Measurements from ENCODE around the gene ZDHHC20.

The ZDHHC20 gene

DNA sequence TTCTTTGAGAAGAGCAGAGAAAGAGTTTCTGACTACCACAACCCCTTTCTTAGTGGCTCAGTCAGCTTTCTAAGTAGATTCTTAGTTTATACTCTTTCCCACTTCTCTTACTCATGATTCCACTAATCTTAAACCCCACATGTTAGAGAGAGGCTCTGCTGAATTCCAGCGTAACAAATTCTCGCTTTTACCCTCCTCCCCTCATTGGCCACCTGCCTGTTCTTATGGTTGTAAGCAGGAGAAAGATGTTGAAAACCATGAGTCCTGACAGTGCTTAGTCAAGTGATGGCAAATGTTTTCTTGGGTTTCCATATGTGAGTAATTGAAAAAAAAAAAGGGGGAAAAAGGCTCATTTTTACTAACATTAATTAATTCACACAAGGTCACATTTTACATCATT is 125.9 kb downstream of the ZDHHC20 start:
- no peak overlapping the region for H3K27ac ChIP-seq (ENCODE audit: insufficient read depth, low read length, poor library complexity, severe bottlenecking)
- no peaks in the 10 kb centered on the region for H3K27me3 ChIP-seq (replicated peaks; ENCODE audit: control insufficient read depth, insufficient read depth, low read length, poor library complexity, severe bottlenecking)
- H3K36me3 ChIP-seq (ENCODE audit: control insufficient read depth, insufficient read depth, low read length): no peaks in the 10 kb centered on the region
- no peaks in the 10 kb centered on the region for H3K9me3 ChIP-seq (ENCODE audit: control insufficient read depth, low read length)
- no peak for DNase-seq
- H3K4me3 ChIP-seq (ENCODE audit: insufficient read depth, low read depth, low read length, poor library complexity, severe bottlenecking): no peak overlapping the region
- no peaks in the 10 kb centered on the region for H3K4me1 ChIP-seq (ENCODE audit: control insufficient read depth, insufficient read depth, low read length, poor library complexity, severe bottlenecking)

DNA sequence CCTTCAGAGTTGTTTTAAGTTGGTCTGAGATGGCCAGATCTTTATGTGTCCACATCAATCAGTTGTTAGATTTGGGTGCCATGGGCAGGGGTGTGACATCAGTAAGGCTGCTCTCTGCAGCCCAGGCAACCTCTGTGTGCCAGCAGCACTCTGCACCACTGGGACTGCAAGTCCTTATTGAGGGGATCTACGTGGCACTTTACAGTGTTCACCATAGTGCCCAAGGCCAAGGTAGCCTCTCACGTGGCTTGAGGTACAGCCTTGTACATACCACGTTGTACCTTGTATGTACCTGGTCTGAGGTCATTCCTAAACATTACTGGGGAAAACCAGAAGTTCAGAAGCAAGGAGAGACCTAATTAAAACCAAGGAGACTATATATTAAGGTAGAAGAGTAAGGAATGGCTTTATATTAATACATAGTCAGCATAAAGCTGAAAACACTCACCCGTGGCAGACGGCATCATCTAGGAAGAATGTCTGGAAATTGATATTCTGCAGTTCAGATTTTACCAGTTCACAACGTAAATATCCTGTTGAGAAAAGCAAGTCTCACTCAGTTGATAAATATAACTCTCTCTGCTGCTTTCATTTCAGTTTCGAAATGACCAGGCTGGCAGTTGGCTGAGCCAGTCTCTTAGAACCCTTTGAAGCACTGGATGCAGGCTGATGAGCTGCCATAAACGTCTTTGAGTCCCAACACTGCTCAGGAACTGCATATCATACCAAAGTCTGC is 128.8 kb downstream of the ZDHHC20 start:
- Histone ChIP-seq H3K4me3 (ENCODE audit: insufficient read depth, low read depth, low read length, poor library complexity, severe bottlenecking) (no peak overlapping the region), H3K4me1 (ENCODE audit: control insufficient read depth, insufficient read depth, low read length, poor library complexity, severe bottlenecking) (no peaks in the 10 kb centered on the region), H3K27ac (ENCODE audit: insufficient read depth, low read length, poor library complexity, severe bottlenecking) (no peak overlapping the region), H3K36me3 (ENCODE audit: control insufficient read depth, insufficient read depth, low read length) (no peaks in the 10 kb centered on the region), H3K9me3 (ENCODE audit: control insufficient read depth, low read length) (no peaks in the 10 kb centered on the region), H3K27me3 (replicated peaks; ENCODE audit: control insufficient read depth, insufficient read depth, low read length, poor library complexity, severe bottlenecking) (no peaks in the 10 kb centered on the region)
- DNase-seq: no peak

DNA sequence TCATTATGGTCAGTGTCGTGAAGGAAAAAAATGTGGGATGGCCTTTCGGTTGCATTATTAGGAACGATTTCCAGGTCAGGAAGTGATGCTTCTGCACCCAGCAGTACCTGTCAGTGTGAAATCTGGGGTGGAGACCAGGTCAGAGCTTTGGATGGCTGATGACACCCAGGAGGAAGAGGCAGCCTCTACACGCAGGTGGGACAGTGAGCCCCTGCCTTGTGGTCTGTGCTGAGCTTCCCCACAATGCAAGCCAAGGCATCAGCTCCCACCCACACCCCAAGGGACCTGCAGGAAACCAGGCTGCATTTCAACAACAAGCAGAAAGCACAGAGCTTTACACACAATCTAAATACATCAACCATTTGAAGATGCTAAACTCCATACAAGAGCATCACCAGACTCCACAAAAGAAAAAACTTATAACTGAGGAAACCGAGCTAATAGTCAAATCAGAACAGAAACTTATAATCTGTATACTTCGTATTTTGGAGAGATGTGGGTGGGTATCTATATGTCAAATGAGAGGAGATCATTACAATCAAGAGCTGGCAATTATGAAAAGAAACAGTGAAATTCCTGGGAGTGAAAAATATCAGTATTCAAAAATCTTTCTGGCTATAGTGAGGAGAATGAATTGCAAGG is 130.1 kb downstream of the ZDHHC20 start:
- H3K9me3 ChIP-seq (ENCODE audit: control insufficient read depth, low read length): no peaks in the 10 kb centered on the region
- DNase-seq: no peak
- no peaks in the 10 kb centered on the region for H3K36me3 ChIP-seq (ENCODE audit: control insufficient read depth, insufficient read depth, low read length)
- H3K4me3 ChIP-seq (ENCODE audit: insufficient read depth, low read depth, low read length, poor library complexity, severe bottlenecking): no peak overlapping the region
- H3K27me3 ChIP-seq (replicated peaks; ENCODE audit: control insufficient read depth, insufficient read depth, low read length, poor library complexity, severe bottlenecking): no peaks in the 10 kb centered on the region
- H3K4me1 ChIP-seq (ENCODE audit: control insufficient read depth, insufficient read depth, low read length, poor library complexity, severe bottlenecking): no peaks in the 10 kb centered on the region
- no peak overlapping the region for H3K27ac ChIP-seq (ENCODE audit: insufficient read depth, low read length, poor library complexity, severe bottlenecking)

DNA sequence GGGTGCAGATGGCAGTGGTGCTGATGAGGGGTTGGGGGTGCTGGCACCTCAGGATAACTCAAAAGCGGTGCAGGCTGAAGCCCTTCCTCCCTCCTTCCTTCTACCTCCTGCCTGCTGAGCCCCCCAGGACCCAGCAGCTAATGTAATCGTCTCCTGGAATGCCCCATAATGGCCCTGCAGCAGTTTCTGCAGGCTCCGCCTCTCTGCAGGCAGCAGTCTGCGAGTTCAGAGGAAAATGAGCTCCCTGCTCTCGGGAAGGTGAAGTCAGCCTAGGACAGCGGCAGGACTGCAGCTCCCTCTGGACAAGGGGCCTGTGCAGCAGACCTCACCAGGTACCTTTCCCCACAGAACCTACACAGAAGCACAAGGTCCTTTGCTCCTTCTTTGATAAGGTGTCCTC is 130.9 kb downstream of the ZDHHC20 start:
- no peaks in the 10 kb centered on the region for H3K36me3 ChIP-seq (ENCODE audit: control insufficient read depth, insufficient read depth, low read length)
- no peak for DNase-seq
- H3K4me1 ChIP-seq (ENCODE audit: control insufficient read depth, insufficient read depth, low read length, poor library complexity, severe bottlenecking): no peaks in the 10 kb centered on the region
- no peaks in the 10 kb centered on the region for H3K27me3 ChIP-seq (replicated peaks; ENCODE audit: control insufficient read depth, insufficient read depth, low read length, poor library complexity, severe bottlenecking)
- H3K27ac ChIP-seq (ENCODE audit: insufficient read depth, low read length, poor library complexity, severe bottlenecking): no peak overlapping the region
- H3K9me3 ChIP-seq (ENCODE audit: control insufficient read depth, low read length): no peaks in the 10 kb centered on the region
- no peak overlapping the region for H3K4me3 ChIP-seq (ENCODE audit: insufficient read depth, low read depth, low read length, poor library complexity, severe bottlenecking)

DNA sequence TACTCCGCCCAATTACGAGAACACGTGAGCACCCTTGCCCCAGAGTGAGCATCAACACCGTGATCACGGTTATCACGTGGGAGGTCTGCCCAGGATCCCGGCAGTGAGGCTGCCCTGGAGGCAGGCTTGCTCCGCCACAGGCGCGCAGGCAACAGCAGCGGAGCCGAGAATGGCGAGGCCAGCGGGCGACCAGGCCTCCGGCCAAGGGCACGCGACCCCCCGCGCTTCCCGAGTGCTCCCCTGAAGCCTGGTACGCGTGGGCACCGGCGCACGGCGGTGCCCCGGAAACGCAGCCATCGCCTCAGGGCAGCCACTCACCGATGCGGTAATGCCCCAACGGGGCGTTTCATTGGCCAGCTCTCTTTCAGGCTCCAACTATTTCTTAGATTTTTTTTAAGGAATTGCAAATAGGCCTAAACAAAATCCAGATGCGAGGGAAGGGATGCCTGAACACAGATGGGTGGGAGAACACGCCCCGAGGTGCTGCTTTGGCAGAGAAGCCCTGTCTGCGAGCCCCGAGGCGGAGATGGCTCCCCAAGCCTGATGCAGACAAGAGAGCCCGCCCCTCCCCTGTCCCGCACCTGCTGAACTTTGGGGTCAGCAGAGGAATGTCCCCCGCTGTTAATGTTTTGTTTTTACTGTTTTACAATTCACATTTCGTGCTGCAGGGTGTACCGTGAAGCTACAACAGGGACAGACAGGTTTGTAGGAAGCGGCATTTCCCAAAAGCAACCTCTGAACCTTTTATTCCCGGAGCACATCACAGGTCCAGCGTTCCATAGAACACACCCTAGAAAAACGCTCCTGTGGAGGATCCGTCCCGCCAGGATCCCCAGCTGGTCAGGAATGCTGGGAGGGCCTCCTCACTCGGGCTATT is 132.7 kb downstream of the ZDHHC20 start:
- H3K4me1 ChIP-seq (ENCODE audit: control insufficient read depth, insufficient read depth, low read length, poor library complexity, severe bottlenecking): no peaks in the 10 kb centered on the region
- no peak for DNase-seq
- no peaks in the 10 kb centered on the region for H3K36me3 ChIP-seq (ENCODE audit: control insufficient read depth, insufficient read depth, low read length)
- no peak overlapping the region for H3K27ac ChIP-seq (ENCODE audit: insufficient read depth, low read length, poor library complexity, severe bottlenecking)
- no peaks in the 10 kb centered on the region for H3K9me3 ChIP-seq (ENCODE audit: control insufficient read depth, low read length)
- no peaks in the 10 kb centered on the region for H3K27me3 ChIP-seq (replicated peaks; ENCODE audit: control insufficient read depth, insufficient read depth, low read length, poor library complexity, severe bottlenecking)
- peak overlapping the region; percentile 33 for H3K4me3 ChIP-seq (ENCODE audit: insufficient read depth, low read depth, low read length, poor library complexity, severe bottlenecking)

DNA sequence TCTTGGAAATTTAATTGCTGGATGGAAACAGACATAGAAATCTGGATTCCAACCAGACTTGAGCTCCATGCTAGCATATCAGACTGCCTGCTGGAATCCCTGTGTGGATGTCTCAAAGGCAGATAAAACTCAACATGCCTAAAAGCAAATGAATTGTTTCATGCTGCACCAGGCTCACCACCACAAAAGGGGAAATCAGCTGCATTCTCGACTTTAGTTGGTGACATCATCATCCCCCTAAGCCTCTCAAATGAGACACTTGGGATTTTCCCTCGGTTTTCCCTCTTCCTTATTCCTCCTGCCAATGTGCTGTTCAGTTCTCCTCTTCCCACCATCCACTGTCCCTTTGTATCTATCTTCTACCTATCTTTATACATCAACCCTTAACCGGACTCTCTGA is 134.3 kb downstream of the ZDHHC20 start:
- Histone ChIP-seq H3K36me3 (ENCODE audit: control insufficient read depth, insufficient read depth, low read length) (no peaks in the 10 kb centered on the region), H3K27ac (ENCODE audit: insufficient read depth, low read length, poor library complexity, severe bottlenecking) (no peak overlapping the region), H3K4me1 (ENCODE audit: control insufficient read depth, insufficient read depth, low read length, poor library complexity, severe bottlenecking) (no peaks in the 10 kb centered on the region), H3K27me3 (replicated peaks; ENCODE audit: control insufficient read depth, insufficient read depth, low read length, poor library complexity, severe bottlenecking) (no peaks in the 10 kb centered on the region), H3K4me3 (ENCODE audit: insufficient read depth, low read depth, low read length, poor library complexity, severe bottlenecking) (no peak overlapping the region), H3K9me3 (ENCODE audit: control insufficient read depth, low read length) (no peaks in the 10 kb centered on the region)
- no peak for DNase-seq

DNA sequence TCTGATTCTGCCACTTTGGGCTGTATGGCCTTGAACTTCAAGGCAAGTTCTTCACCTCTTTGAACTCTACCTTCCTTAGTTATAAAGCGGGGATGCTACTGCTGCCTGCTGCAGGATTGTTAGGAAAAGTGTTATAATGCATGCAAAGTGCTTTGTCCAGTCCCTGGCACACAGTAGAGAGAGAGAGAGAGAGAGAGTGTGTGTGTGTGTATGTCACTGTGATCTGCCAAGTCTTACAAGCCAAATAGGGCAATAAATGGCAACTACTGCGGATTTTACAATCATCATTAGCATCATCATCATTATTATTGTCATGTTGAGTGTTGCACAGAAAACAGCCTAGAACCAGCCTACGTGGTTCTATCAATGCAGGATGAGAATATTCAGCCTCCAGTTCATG is 136.1 kb downstream of the ZDHHC20 start:
- no peak overlapping the region for H3K4me3 ChIP-seq (ENCODE audit: insufficient read depth, low read depth, low read length, poor library complexity, severe bottlenecking)
- no peak for DNase-seq
- no peaks in the 10 kb centered on the region for H3K36me3 ChIP-seq (ENCODE audit: control insufficient read depth, insufficient read depth, low read length)
- no peaks in the 10 kb centered on the region for H3K9me3 ChIP-seq (ENCODE audit: control insufficient read depth, low read length)
- no peaks in the 10 kb centered on the region for H3K27me3 ChIP-seq (replicated peaks; ENCODE audit: control insufficient read depth, insufficient read depth, low read length, poor library complexity, severe bottlenecking)
- no peaks in the 10 kb centered on the region for H3K4me1 ChIP-seq (ENCODE audit: control insufficient read depth, insufficient read depth, low read length, poor library complexity, severe bottlenecking)
- H3K27ac ChIP-seq (ENCODE audit: insufficient read depth, low read length, poor library complexity, severe bottlenecking): no peak overlapping the region

All from effector memory CD4-positive, alpha-beta T cell (primary cell).